C4-2B (cell line): ENCODE data around the gene PTPRM.

ENCODE experiments used
- CTCF ChIP-seq: fragments of 450-650 bp; conservative IDR thresholded peaks from 2 replicates; pipeline ENCODE4 v1.5.1; 2017; ENCODE audit warnings: mild to moderate bottlenecking
- ZFX ChIP-seq: fragments of 450-650 bp; IDR thresholded peaks from 2 replicates; pipeline ENCODE4 v1.6.1; 2017

- TF ChIP-seq CTCF (no peak), ZFX (no peak)
These were observed 563.0 kb downstream of the PTPRM start for GRCh38 chr18:8130096-8130495.
